GM23338 (cell line): ENCODE measurements around the gene MAP4K4. TPM values are rescaled to one million over a fixed set of nuclear protein-coding genes. Genes with fewer than 3 reads are reported as not detected.

Experiments used
- ATAC-seq: fragments of 200-7000 bp; cut with Tn5 transposase; 3 replicates; pipeline ENCODE4 v1.9.1; 2020
- DNase-seq: peaks from one replicate; pipeline ENCODE4 v3.0.0-alpha.2; 2015; ENCODE audit warnings: low spot score
- H2AFZ ChIP-seq: fragments of 200-600 bp; sonication (generic); 2 replicates; pipeline ENCODE4 v1.8.0; 2016; ENCODE audit warnings: antibody characterized with exemption, mild to moderate bottlenecking, moderate library complexity
- H3F3A ChIP-seq: fragments of 200-600 bp; sonication (generic); replicated peaks from 2 replicates; pipeline ENCODE4 v1.8.0; 2017; ENCODE audit warnings: antibody characterized with exemption, mixed run types, low read depth
- H3K27ac ChIP-seq: fragments of 200-600 bp; sonication (generic); 2 replicates; pipeline ENCODE4 v1.6.1; 2016; ENCODE audit warnings: low read depth
- H3K27me3 ChIP-seq: fragments of 200-600 bp; sonication (generic); 2 replicates; pipeline ENCODE4 v1.8.0; 2016; ENCODE audit warnings: mild to moderate bottlenecking, mixed run types, moderate library complexity; ENCODE audit not compliant: insufficient read depth
- H3K36me3 ChIP-seq: fragments of 200-600 bp; sonication (generic); 2 replicates; pipeline ENCODE4 v1.8.0; 2016; ENCODE audit warnings: mild to moderate bottlenecking; ENCODE audit not compliant: insufficient read depth
- H3K4me1 ChIP-seq: fragments of 200-600 bp; sonication (generic); 2 replicates; pipeline ENCODE4 v1.8.0; 2016; ENCODE audit warnings: mild to moderate bottlenecking, moderate library complexity; ENCODE audit not compliant: insufficient read depth
- H3K4me2 ChIP-seq: fragments of 200-600 bp; sonication (generic); 2 replicates; pipeline ENCODE4 v1.7.1; 2017; ENCODE audit warnings: mixed run types
- H3K4me3 ChIP-seq: fragments of 200-600 bp; sonication (generic); 2 replicates; pipeline ENCODE4 v1.6.1; 2016; ENCODE audit warnings: mixed run types
- H3K79me2 ChIP-seq: fragments of 200-600 bp; sonication (generic); replicated peaks from 2 replicates; pipeline ENCODE4 v1.8.0; 2017; ENCODE audit warnings: mild to moderate bottlenecking; ENCODE audit not compliant: insufficient read depth
- H3K9me2 ChIP-seq: fragments of 200-600 bp; sonication (generic); 2 replicates; pipeline ENCODE4 v1.8.0; 2017; ENCODE audit not compliant: insufficient read depth
- H4K20me1 ChIP-seq: fragments of 200-600 bp; sonication (generic); replicated peaks from 2 replicates; pipeline ENCODE4 v1.8.0; 2017; ENCODE audit warnings: mild to moderate bottlenecking; ENCODE audit not compliant: insufficient read depth
- H3K27ac Mint-ChIP-seq: 2 replicates; pipeline ENCODE4 v1.8.0; 2020; ENCODE audit warnings: inconsistent platforms, mild to moderate bottlenecking, moderate library complexity, mixed read lengths
- H3K27me3 Mint-ChIP-seq: 3 replicates; pipeline ENCODE4 v1.8.0; 2022; ENCODE audit warnings: low read depth, mild to moderate bottlenecking, moderate library complexity, mixed read lengths, inconsistent platforms; ENCODE audit not compliant: insufficient read depth, poor library complexity
- H3K36me3 Mint-ChIP-seq: 3 replicates; pipeline ENCODE4 v1.8.0; 2021; ENCODE audit warnings: low read depth, mild to moderate bottlenecking, inconsistent platforms, moderate library complexity, mixed read lengths
- H3K4me1 Mint-ChIP-seq: 3 replicates; pipeline ENCODE4 v1.8.0; 2020; ENCODE audit warnings: mild to moderate bottlenecking, inconsistent platforms, mixed read lengths
- H3K4me3 Mint-ChIP-seq: 3 replicates; pipeline ENCODE4 v1.8.0; 2021; ENCODE audit warnings: moderate library complexity, mild to moderate bottlenecking, inconsistent platforms, mixed read lengths
- H3K9me3 Mint-ChIP-seq: 3 replicates; pipeline ENCODE4 v1.8.0; 2020; ENCODE audit warnings: moderate library complexity, mild to moderate bottlenecking, inconsistent platforms, mixed read lengths
- CREB1 ChIP-seq: fragments of 250-450 bp; sonication (Bioruptor Pico); IDR thresholded peaks from 2 replicates; pipeline ENCODE4 v1.5.0; 2020; ENCODE audit warnings: low read depth, mild to moderate bottlenecking, moderate library complexity
- EZH2 ChIP-seq: fragments of 200-600 bp; sonication (generic); IDR thresholded peaks from one replicate; pipeline ENCODE4 v1.8.0; 2017; ENCODE audit warnings: antibody characterized with exemption, mild to moderate bottlenecking, low read depth; ENCODE audit not compliant: unreplicated experiment
- EZH2phosphoT487 ChIP-seq: fragments of 200-600 bp; sonication (generic); IDR thresholded peaks from one replicate; pipeline ENCODE4 v1.8.1; 2018; ENCODE audit warnings: antibody characterized with exemption; ENCODE audit not compliant: unreplicated experiment
- JUNB ChIP-seq: IDR thresholded peaks from one replicate; pipeline ENCODE4 v1.6.1; 2016; ENCODE audit warnings: antibody characterized with exemption; ENCODE audit not compliant: unreplicated experiment
- NANOG ChIP-seq: IDR thresholded peaks from 2 replicates; pipeline ENCODE4 v1.6.1; 2016; ENCODE audit warnings: antibody characterized with exemption, borderline replicate concordance
- POLR2AphosphoS5 ChIP-seq: IDR thresholded peaks from 2 replicates; pipeline ENCODE4 v1.6.1; 2016; ENCODE audit warnings: antibody characterized with exemption, low read depth
- STAT1 ChIP-seq: IDR thresholded peaks from one replicate; pipeline ENCODE4 v1.6.1; 2016; ENCODE audit warnings: antibody characterized with exemption; ENCODE audit not compliant: unreplicated experiment
- ZNF114 ChIP-seq: fragments of 250-450 bp; sonication (Bioruptor Pico); IDR thresholded peaks from 2 replicates; pipeline ENCODE4 v1.5.0; 2020; ENCODE audit warnings: mild to moderate bottlenecking, moderate library complexity
- ZNF331 ChIP-seq: fragments of 250-450 bp; sonication (Bioruptor Pico); IDR thresholded peaks from 2 replicates; pipeline ENCODE4 v1.5.0; 2020; ENCODE audit warnings: low read depth, mild to moderate bottlenecking, moderate library complexity
- ZNF462 ChIP-seq: fragments of 250-450 bp; sonication (Bioruptor Pico); IDR thresholded peaks from 2 replicates; pipeline ENCODE4 v1.5.0; 2020; ENCODE audit warnings: mild to moderate bottlenecking, moderate library complexity
- polyA plus RNA-seq: library from polyadenylated mRNA; unstranded; fragments of >200 nt; fragmentation: Nextera tagmentation; extraction: Ambion mirVana; gene quantifications from 2 replicates; pipeline ENCODE4 v1.2.1, GENCODE V29; 2016
- total RNA-seq: library from RNA; depleted of rRNA; stranded (reverse); fragments of >200 nt; shearing (Covaris generic); gene quantifications from 2 replicates; pipeline ENCODE4 v1.2.3, GENCODE V29; 2014
- TF ChIP-seq, protein P1 (sequence below): IDR thresholded peaks from 2 replicates; pipeline ENCODE4 v1.6.1; 2016; ENCODE audit warnings: antibody characterized with exemption

The MAP4K4 gene
- total and polyA plus RNA-seq, 2 experiments from 2014 or later = 34.6 to 99.2 TPM

DNA sequence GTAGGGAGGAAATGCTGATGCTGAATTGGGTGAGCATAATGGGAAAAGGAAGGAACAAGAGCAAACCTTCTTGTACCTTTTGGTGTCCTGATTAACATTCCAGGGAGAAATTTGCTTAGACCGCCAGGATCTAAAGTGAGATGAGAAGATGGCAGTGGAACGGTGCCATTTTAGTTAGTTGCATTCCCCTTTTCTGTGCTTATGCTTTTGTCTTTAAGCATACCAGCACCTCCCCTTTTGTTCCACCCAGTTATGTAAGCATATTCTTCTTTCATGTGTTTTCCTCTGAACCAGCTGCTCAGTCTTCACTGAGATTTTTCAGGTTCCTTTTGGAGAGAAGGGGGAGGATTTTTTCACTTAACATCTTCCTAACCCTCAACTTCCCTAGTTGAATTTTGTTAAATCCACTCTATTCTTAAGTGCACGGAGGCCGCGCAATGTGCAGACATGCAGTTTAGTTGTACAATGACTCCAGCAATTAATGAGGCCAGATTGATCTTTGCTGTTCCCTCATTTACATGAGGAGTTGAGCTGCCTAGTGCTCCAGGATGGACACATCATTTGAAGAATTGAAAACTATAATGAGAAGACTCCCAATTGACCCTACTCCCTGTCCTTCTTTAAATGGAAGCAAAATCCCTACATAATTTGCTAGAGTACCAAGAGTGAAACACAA lies 73.9 kb downstream of the MAP4K4 start (continued):
- TF ChIP-seq EZH2phosphoT487 (no peak), POLR2AphosphoS5 (no peak), STAT1 (no peak), JUNB (no peak), ZNF114 (CRISPR knock-in tag) (no peak), CREB1 (CRISPR knock-in tag) (no peak), NANOG (no peak), EZH2 (no peak)
- TF ChIP-seq, protein P1, sequence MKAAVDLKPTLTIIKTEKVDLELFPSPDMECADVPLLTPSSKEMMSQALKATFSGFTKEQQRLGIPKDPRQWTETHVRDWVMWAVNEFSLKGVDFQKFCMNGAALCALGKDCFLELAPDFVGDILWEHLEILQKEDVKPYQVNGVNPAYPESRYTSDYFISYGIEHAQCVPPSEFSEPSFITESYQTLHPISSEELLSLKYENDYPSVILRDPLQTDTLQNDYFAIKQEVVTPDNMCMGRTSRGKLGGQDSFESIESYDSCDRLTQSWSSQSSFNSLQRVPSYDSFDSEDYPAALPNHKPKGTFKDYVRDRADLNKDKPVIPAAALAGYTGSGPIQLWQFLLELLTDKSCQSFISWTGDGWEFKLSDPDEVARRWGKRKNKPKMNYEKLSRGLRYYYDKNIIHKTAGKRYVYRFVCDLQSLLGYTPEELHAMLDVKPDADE = no peak

GRCh38 chr2:101771910-101772321 lies 74.4 kb downstream of the MAP4K4 start:
- Histone ChIP-seq H3K4me2 (peak overlapping the region; percentile 66; the same call in 1 of the 2 replicates), H3K36me3 (no peaks in the 10 kb centered on the region), H3K9me2 (no peaks in the 10 kb centered on the region), H3K79me2 (peaks cover 100% of the 10 kb centered on the region), H4K20me1 (peaks cover 14% of the 10 kb centered on the region), H3K27ac (no peak overlapping the region), H3K4me3 (no peak overlapping the region), H3K4me1 (peaks cover 87% of the 10 kb centered on the region), H3K27me3 (no peaks in the 10 kb centered on the region), H2AFZ (no peak overlapping the region), H3F3A (no peaks in the 10 kb centered on the region)
- Mint-ChIP-seq H3K9me3 (no peaks in the 10 kb centered on the region), H3K4me1 (peaks cover 80% of the 10 kb centered on the region), H3K27me3 (no peaks in the 10 kb centered on the region), H3K36me3 (no peaks in the 10 kb centered on the region), H3K4me3 (no peak overlapping the region), H3K27ac (peak overlapping the region; percentile 27; the same call in 1 of the 2 replicates)
- ATAC-seq (no peak), DNase-seq (no peak)
- TF ChIP-seq ZNF331 (CRISPR knock-in tag) (no peak), EZH2phosphoT487 (no peak), ZNF114 (CRISPR knock-in tag) (no peak), EZH2 (no peak), NANOG (no peak)

DNA sequence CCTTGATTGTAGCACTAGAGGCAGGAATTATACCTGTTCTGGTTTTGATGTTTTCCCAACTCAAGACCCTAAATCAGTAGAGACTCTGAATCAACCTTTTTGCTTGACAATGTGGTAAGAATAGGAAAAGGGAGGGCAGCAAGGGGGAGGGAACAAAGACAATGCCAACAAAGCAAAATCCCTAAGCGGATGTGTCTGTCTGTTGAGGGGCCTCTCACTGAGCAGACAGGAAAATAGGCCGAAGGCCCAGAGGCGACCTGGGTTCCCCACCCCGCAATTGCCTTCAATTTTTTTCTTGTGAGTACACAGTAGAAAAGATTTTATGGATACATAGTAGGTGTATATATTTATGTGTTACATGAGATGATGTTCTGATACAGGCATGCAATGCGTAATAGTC lies 75.6 kb downstream of the MAP4K4 start:
- H3K9me2 ChIP-seq = no peaks in the 10 kb centered on the region
- H3K27ac ChIP-seq = peak overlapping the region; percentile 56; the same call in 1 of the 2 replicates
- H3K4me1 ChIP-seq = peaks cover 87% of the 10 kb centered on the region
- Mint-ChIP-seq H3K27me3 (no peaks in the 10 kb centered on the region), H3K4me3 (no peak overlapping the region; the same call in 2 of the 3 replicates), H3K27ac (peak overlapping the region; percentile 46), H3K9me3 (no peaks in the 10 kb centered on the region), H3K4me1 (peaks cover 82% of the 10 kb centered on the region), H3K36me3 (no peaks in the 10 kb centered on the region)
- peaks cover 14% of the 10 kb centered on the region for H4K20me1 ChIP-seq
- peak overlapping the region; percentile 66 for H3K4me2 ChIP-seq
- no peak overlapping the region for H2AFZ ChIP-seq
- peak overlapping the region; percentile 17; the same call in 1 of the 2 replicates for H3K4me3 ChIP-seq
- H3F3A ChIP-seq = no peaks in the 10 kb centered on the region
- H3K79me2 ChIP-seq = peaks cover 100% of the 10 kb centered on the region
- no peaks in the 10 kb centered on the region for H3K27me3 ChIP-seq
- ATAC-seq = peak; percentile 58
- DNase-seq = peak; percentile 60
- H3K36me3 ChIP-seq = no peaks in the 10 kb centered on the region
- TF ChIP-seq NANOG = no peak
- TF ChIP-seq ZNF462 (CRISPR knock-in tag) = no peak
- TF ChIP-seq JUNB = no peak
